HepG2 (cell line): ENCODE results near the gene THRAP3. TPM values are rescaled to one million over a fixed set of nuclear protein-coding genes. Genes with fewer than 3 reads are reported as not detected.

Experiments
- ATAC-seq: fragments of 200-7000 bp; cut with Tn5 transposase; 3 replicates; pipeline ENCODE4 v1.9.1; 2020; ENCODE audit warnings: mild to moderate bottlenecking, moderate library complexity
- BruUV-seq: library from RNA; stranded (reverse); fragments of 400-500 nt; replicated peaks from 2 replicates; lab custom pipeline; 2021; lab: Mats Ljungman, UMichigan
- CTCF ChIA-PET: fragments of 300-600 bp; formaldehyde crosslinking; extraction: SDS; loops from one replicate; lab custom pipeline; 2021; ENCODE audit warnings: low total read pairs, inconsistent platforms, low intra/inter-chr PET ratio; lab: Yijun Ruan, JAX
- POLR2A ChIA-PET: fragments of 350-600 bp; sonication (Branson Sonifier 250); formaldehyde crosslinking; loops from one replicate; lab custom pipeline; 2020; ENCODE audit warnings: antibody characterized with exemption, inconsistent platforms; lab: Yijun Ruan, JAX
- DNase-seq: peaks from one replicate; pipeline ENCODE4 v3.0.0-alpha.2; 2015; ENCODE audit warnings: low spot score
- FAIRE-seq: peaks from 3 replicates; lab custom pipeline; 2011; peaks lifted over from hg19 to GRCh38; lab: Jason Lieb, UNC
- H2AFZ ChIP-seq: one replicate; pipeline ENCODE4 v1.6.1; 2011; ENCODE audit warnings: low read length, inconsistent platforms
- H3K27ac ChIP-seq: fragments of 300-600 bp; 3 replicates; pipeline ENCODE4 v1.8.0; 2011; ENCODE audit warnings: mixed run types, mild to moderate bottlenecking, mixed read lengths, low read length, inconsistent platforms; ENCODE audit not compliant: insufficient read depth; ENCODE audit errors: extremely low read length
- H3K27me3 ChIP-seq, 2 experiments: fragments of 200-600 bp in 1 of 2; 2 replicates in 1 of 2; 3 replicates in 1 of 2; pipeline versions ENCODE4 v1.6.0 to v1.8.0; 2011; ENCODE audit warnings: low read length in 2 of 2, mild to moderate bottlenecking in 2 of 2, moderate library complexity in 2 of 2, inconsistent platforms in 1 of 2; ENCODE audit not compliant: insufficient read depth in 2 of 2, control insufficient read depth in 1 of 2
- H3K36me3 ChIP-seq, 2 experiments: fragments of 200-600 bp in 1 of 2; replicated peaks in 1 of 2; 2 replicates in 1 of 2; 3 replicates in 1 of 2; pipeline versions ENCODE4 v1.5.1 to v1.8.0; 2011; ENCODE audit warnings: low read length in 2 of 2, inconsistent platforms in 1 of 2; ENCODE audit not compliant: insufficient read depth in 2 of 2, control insufficient read depth in 1 of 2
- H3K4me1 ChIP-seq: 2 replicates; pipeline ENCODE4 v1.5.1; 2012; ENCODE audit warnings: low read length, inconsistent platforms; ENCODE audit not compliant: insufficient read depth
- H3K4me2 ChIP-seq: 2 replicates; pipeline ENCODE4 v1.6.0; 2011; ENCODE audit warnings: low read depth, low read length, inconsistent platforms
- H3K4me3 ChIP-seq, 3 experiments: fragments of 200-600 bp in 1 of 3; sonication (generic), shearing (Covaris generic) in 1 of 3; replicated peaks in 1 of 3; 2 replicates each; pipeline ENCODE4 v1.5.1; 2011 to 2016; ENCODE audit warnings: low read length in 3 of 3, inconsistent platforms in 2 of 3, low read depth in 2 of 3, mild to moderate bottlenecking in 2 of 3, control low read depth in 1 of 3, mixed read lengths in 1 of 3; ENCODE audit not compliant: insufficient read depth in 1 of 3
- H3K79me2 ChIP-seq: one replicate; pipeline ENCODE4 v1.6.1; 2011; ENCODE audit warnings: low read length, inconsistent platforms; ENCODE audit not compliant: insufficient read depth
- H3K9ac ChIP-seq: 2 replicates; pipeline ENCODE4 v1.6.0; 2011; ENCODE audit warnings: mild to moderate bottlenecking, low read depth, low read length, inconsistent platforms; ENCODE audit not compliant: insufficient read depth
- H3K9me3 ChIP-seq: 2 replicates; pipeline ENCODE4 v1.5.1; 2012; ENCODE audit warnings: mild to moderate bottlenecking, low read length
- H4K20me1 ChIP-seq: 2 replicates; pipeline ENCODE4 v1.6.0; 2011; ENCODE audit warnings: inconsistent platforms, mild to moderate bottlenecking, low read length, moderate library complexity; ENCODE audit not compliant: insufficient read depth
- HNF4G ChIP-seq, 2 experiments: sonication (generic) in 1 of 2; formaldehyde crosslinking in 1 of 2; IDR thresholded peaks; 2 replicates each; pipeline versions ENCODE4 v1.4.0 to v1.6.1; 2011 to 2020; ENCODE audit warnings: borderline replicate concordance in 2 of 2, low read depth in 2 of 2, mild to moderate bottlenecking in 2 of 2, low read length in 1 of 2, missing genetic modification reagents in 1 of 2, moderate library complexity in 1 of 2
- SATB2 ChIP-seq: sonication (generic); formaldehyde crosslinking; IDR thresholded peaks from 2 replicates; pipeline ENCODE4 v1.5.0; 2020; ENCODE audit warnings: missing genetic modification reagents
- YEATS4 ChIP-seq: sonication (generic); formaldehyde crosslinking; IDR thresholded peaks from 2 replicates; pipeline ENCODE4 v1.4.0; 2020; ENCODE audit warnings: missing genetic modification reagents, borderline replicate concordance
- ZNF205 ChIP-seq: IDR thresholded peaks from 2 replicates; pipeline ENCODE4 v1.6.1; 2018; ENCODE audit warnings: missing biosample characterization, missing genetic modification reagents
- ZNF512 ChIP-seq: sonication (generic); formaldehyde crosslinking; IDR thresholded peaks from 2 replicates; pipeline ENCODE4 v1.4.0; 2020; ENCODE audit warnings: mild to moderate bottlenecking, missing genetic modification reagents
- WGBS: methylation state at CpG from one replicate; pipeline ENCODE4 v1.1.6; 2017; ENCODE audit warnings: low lambda C conversion rate; 5-methylcytosine and 5-hydroxymethylcytosine counted together
- in situ Hi-C: cut with HindIII; loops from 2 replicates; pipeline ENCODE4 v1.10.0; 2017; ENCODE audit warnings: low pct_unique_long_range_greater_than_20kb; ENCODE audit not compliant: extremely low pct_ligation_motif_present
- intact Hi-C: fragments of 100-400 bp; cut with micrococcal nuclease; formaldehyde crosslinking; loops from one replicate; pipeline ENCODE4 v1.10.0; 2022; ENCODE audit not compliant: unreplicated experiment
- polyA plus RNA-seq, 8 experiments: library from polyadenylated mRNA; depleted of rRNA in 3 of 8; stranded (reverse) in 7 of 8; unstranded in 1 of 8; fragments of >200 nt; fragmentation: Illumina TruSeq in 4 of 8; extraction: Trizol in 4 of 8; gene quantifications; 2 replicates each; pipeline versions ENCODE4 v1.2.1 to v1.2.3, GENCODE V29; 2011 to 2016; ENCODE audit warnings: low read depth in 4 of 8, missing spikeins in 1 of 8, mixed read lengths in 1 of 8; ENCODE audit not compliant: insufficient read depth in 1 of 8
- total RNA-seq, 5 experiments: library from RNA; depleted of rRNA; stranded (reverse); fragments of >200 nt; fragmentation: Illumina TruSeq; extraction: Trizol; gene quantifications; 2 replicates each; pipeline ENCODE4 v1.2.3, GENCODE V29; 2016; ENCODE audit warnings: low read depth in 1 of 5
- TF ChIP-seq, protein P1 (sequence below): IDR thresholded peaks from 2 replicates; pipeline ENCODE4 v1.6.1; 2016; ENCODE audit warnings: missing genetic modification reagents, missing compliant biosample characterization
- TF ChIP-seq, protein P2 (sequence below): sonication (generic); formaldehyde crosslinking; IDR thresholded peaks from 2 replicates; pipeline ENCODE4 v1.5.0; 2020; ENCODE audit warnings: missing genetic modification reagents

THRAP3 gene
- total and polyA plus RNA-seq, 2 of the 13 experiments (the other 11 are each of a cell fraction or from before 2014, with no cell fraction given): 45.0 to 92.6 TPM

DNA sequence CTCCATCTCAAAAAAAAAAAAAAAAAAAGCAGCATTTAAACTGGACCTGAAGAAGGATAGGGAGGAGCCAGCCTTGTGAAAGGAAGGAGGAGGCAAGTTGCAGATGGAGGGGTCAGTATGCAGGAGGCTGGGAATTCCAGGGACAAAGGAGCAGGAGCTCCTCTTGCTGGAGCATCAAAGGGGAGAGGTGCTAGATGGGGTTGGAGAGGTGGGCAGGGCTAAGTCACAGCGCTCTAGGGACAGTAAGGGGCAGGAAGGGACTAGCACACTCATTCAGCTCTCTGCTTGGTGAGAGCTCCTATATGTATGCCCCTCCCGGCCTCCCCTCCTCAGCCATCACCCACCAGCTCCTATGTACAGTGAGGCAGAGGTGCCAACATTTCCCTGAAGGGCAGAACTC is 41.5 kb upstream of the THRAP3 start:
- H2AFZ ChIP-seq: no peak overlapping the region
- in situ Hi-C loops: no loop called here
- H3K27ac ChIP-seq: no peak overlapping the region
- H3K4me3 ChIP-seq: no peak overlapping the region
- ATAC-seq (no peak), FAIRE-seq (no peak), DNase-seq (no peak)
- H3K36me3 ChIP-seq: peaks cover 6 to 19% of the 10 kb centered on the region in 2 experiments; a peak in 3 of 5 replicates
- H3K9ac ChIP-seq: no peak overlapping the region
- POLR2A ChIA-PET: no interaction called here
- no peaks in the 10 kb centered on the region for H3K79me2 ChIP-seq
- H3K9me3 ChIP-seq: no peaks in the 10 kb centered on the region
- CTCF ChIA-PET: no interaction called here
- TF ChIP-seq YEATS4 (CRISPR knock-in tag): no peak
- TF ChIP-seq SATB2 (CRISPR knock-in tag): no peak
- TF ChIP-seq, protein P1, sequence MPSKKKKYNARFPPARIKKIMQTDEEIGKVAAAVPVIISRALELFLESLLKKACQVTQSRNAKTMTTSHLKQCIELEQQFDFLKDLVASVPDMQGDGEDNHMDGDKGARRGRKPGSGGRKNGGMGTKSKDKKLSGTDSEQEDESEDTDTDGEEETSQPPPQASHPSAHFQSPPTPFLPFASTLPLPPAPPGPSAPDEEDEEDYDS: no peak
- no peak for TF ChIP-seq HNF4G (IDR thresholded peaks at IDR 0.05; ENCODE audit: borderline replicate concordance, low read depth, low read length)
- TF ChIP-seq HNF4G (CRISPR knock-in tag; IDR thresholded peaks at IDR 0.05; ENCODE audit: borderline replicate concordance, low read depth): no peak
- TF ChIP-seq ZNF512 (CRISPR knock-in tag): no peak
- TF ChIP-seq, protein P2, sequence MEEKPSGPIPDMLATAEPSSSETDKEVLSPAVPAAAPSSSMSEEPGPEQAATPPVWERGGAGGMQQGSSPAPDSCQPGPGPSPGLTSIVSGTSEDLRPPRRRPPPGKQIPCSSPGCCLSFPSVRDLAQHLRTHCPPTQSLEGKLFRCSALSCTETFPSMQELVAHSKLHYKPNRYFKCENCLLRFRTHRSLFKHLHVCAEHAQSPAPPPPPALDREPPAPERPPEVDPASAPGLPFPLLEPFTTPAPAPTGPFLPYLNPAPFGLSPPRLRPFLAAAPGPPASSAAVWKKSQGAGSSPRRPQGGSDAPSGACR (CRISPR knock-in tag): no peak
- no peak for TF ChIP-seq ZNF205 (CRISPR knock-in tag)
- H3K4me2 ChIP-seq: no peak overlapping the region
- H3K27me3 ChIP-seq: no peaks in the 10 kb centered on the region
- H4K20me1 ChIP-seq: no peaks in the 10 kb centered on the region
- peaks cover 6% of the 10 kb centered on the region; the same call in 1 of the 2 replicates for H3K4me1 ChIP-seq
- no TSS peak for BruUV-seq
- intact Hi-C loops: no loop called here
- 75% methylated on average over 2 of the region's 2 CpGs for WGBS
